ENCODE results near the gene FNBP1.
"Not testable (repeated sequence)": the region's sequence is repeated elsewhere in the genome, so short reads cannot be mapped to it uniquely, and the experiment has no call there.

Gene FNBP1

DNA sequence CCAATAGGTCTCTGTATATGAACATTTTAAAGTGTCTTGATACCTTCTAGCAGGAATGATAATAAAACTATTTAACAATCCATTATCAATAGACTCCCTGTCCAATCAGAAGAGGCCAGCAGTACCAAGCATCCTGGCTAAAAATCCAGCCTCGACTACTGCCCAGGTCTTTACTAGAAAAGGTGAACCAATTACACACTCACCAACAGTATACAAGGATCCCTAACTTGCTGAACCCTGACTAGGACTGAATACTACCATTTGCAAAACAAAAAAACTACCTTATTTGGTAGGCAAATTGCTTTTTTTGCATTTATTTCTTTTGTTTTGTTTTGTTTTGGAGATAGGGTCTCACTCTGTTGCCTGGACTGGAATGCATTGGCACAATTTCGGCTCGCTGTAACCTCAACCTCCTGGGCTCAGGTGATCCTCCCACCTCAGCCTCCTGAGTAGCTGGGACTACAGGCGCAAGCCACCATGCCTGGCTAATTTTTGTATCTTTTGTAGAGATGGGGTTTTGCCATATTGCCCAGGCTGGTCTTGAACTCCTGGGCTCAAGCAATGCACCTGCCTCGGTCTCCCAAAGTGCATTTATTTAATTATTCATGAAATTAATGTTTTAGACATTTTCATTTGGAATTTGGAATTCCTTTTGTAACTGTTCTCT is 27.5 kb downstream of the FNBP1 start:
- peaks cover 99% of the 10 kb centered on the region for H3K79me2 ChIP-seq (ENCODE audit: control insufficient read depth, low read length)
- H3K9me3 ChIP-seq (ENCODE audit: control insufficient read depth, insufficient read depth, low read length) = no peaks in the 10 kb centered on the region
- H3K9me2 ChIP-seq (replicated peaks; ENCODE audit: control insufficient read depth, low read length) = no peaks in the 10 kb centered on the region
- H3K4me3 ChIP-seq (ENCODE audit: low read length) = no peak overlapping the region
- TF ChIP-seq, protein P1, sequence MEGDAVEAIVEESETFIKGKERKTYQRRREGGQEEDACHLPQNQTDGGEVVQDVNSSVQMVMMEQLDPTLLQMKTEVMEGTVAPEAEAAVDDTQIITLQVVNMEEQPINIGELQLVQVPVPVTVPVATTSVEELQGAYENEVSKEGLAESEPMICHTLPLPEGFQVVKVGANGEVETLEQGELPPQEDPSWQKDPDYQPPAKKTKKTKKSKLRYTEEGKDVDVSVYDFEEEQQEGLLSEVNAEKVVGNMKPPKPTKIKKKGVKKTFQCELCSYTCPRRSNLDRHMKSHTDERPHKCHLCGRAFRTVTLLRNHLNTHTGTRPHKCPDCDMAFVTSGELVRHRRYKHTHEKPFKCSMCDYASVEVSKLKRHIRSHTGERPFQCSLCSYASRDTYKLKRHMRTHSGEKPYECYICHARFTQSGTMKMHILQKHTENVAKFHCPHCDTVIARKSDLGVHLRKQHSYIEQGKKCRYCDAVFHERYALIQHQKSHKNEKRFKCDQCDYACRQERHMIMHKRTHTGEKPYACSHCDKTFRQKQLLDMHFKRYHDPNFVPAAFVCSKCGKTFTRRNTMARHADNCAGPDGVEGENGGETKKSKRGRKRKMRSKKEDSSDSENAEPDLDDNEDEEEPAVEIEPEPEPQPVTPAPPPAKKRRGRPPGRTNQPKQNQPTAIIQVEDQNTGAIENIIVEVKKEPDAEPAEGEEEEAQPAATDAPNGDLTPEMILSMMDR (IDR thresholded peaks at IDR 0.05; ENCODE audit: low read depth, low read length, poor library complexity, severe bottlenecking) = no peak
- no peak for TF ChIP-seq EZH2phosphoT487 (IDR thresholded peaks at IDR 0.05; ENCODE audit: borderline replicate concordance, low read length)
- H3F3A ChIP-seq (ENCODE audit: control insufficient read depth, insufficient read depth) = peaks cover 14% of the 10 kb centered on the region
- no peak overlapping the region for H3K4me2 ChIP-seq (ENCODE audit: low read length)
- peaks cover 29% of the 10 kb centered on the region for H4K20me1 ChIP-seq (ENCODE audit: control insufficient read depth, insufficient read depth, low read depth, low read length)
- no peaks in the 10 kb centered on the region for H3K27me3 ChIP-seq (ENCODE audit: control insufficient read depth, low read length)
- peaks cover 42% of the 10 kb centered on the region for H3K36me3 ChIP-seq (ENCODE audit: control insufficient read depth, low read length)
- H3K27ac ChIP-seq (ENCODE audit: low read depth, low read length) = no peak overlapping the region
- peaks cover 87% of the 10 kb centered on the region for H3K4me1 ChIP-seq (ENCODE audit: control insufficient read depth, low read length)

DNA sequence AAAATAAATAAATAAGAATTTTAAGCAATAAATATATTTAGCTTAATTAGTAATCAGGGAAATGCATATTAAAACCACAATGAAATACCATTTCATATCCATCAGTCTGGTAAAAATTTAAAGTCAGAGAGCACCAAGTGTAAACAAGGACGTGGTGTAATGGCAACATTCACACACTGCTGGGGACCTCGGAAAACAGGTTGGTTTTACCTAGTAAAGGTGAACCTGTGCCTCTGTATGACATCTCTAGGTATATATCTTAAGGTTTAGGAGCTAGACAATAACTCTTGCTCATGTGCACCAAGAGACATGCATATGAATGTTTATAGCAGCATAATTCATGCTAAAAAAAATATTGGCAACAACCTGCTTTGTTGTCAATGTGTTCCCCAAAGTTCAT is 29.7 kb downstream of the FNBP1 start:
- H3F3A ChIP-seq (ENCODE audit: control insufficient read depth, insufficient read depth) = peaks cover 18% of the 10 kb centered on the region
- H3K9me2 ChIP-seq (replicated peaks; ENCODE audit: control insufficient read depth, low read length) = no peaks in the 10 kb centered on the region
- no peak overlapping the region for H3K4me2 ChIP-seq (ENCODE audit: low read length)
- H3K4me3 ChIP-seq (ENCODE audit: low read length) = no peak overlapping the region
- peaks cover 35% of the 10 kb centered on the region for H3K36me3 ChIP-seq (ENCODE audit: control insufficient read depth, low read length)
- peaks cover 87% of the 10 kb centered on the region for H3K4me1 ChIP-seq (ENCODE audit: control insufficient read depth, low read length)
- H4K20me1 ChIP-seq (ENCODE audit: control insufficient read depth, insufficient read depth, low read depth, low read length) = peaks cover 38% of the 10 kb centered on the region
- TF ChIP-seq, protein P1 (IDR thresholded peaks at IDR 0.05; ENCODE audit: low read depth, low read length, poor library complexity, severe bottlenecking) = no peak
- no peak for TF ChIP-seq EZH2phosphoT487 (IDR thresholded peaks at IDR 0.05; ENCODE audit: borderline replicate concordance, low read length)
- H3K27me3 ChIP-seq (ENCODE audit: control insufficient read depth, low read length) = no peaks in the 10 kb centered on the region
- no peak overlapping the region for H3K27ac ChIP-seq (ENCODE audit: low read depth, low read length)
- H3K79me2 ChIP-seq (ENCODE audit: control insufficient read depth, low read length) = peaks cover 99% of the 10 kb centered on the region
- H3K9me3 ChIP-seq (ENCODE audit: control insufficient read depth, insufficient read depth, low read length) = no peaks in the 10 kb centered on the region

DNA sequence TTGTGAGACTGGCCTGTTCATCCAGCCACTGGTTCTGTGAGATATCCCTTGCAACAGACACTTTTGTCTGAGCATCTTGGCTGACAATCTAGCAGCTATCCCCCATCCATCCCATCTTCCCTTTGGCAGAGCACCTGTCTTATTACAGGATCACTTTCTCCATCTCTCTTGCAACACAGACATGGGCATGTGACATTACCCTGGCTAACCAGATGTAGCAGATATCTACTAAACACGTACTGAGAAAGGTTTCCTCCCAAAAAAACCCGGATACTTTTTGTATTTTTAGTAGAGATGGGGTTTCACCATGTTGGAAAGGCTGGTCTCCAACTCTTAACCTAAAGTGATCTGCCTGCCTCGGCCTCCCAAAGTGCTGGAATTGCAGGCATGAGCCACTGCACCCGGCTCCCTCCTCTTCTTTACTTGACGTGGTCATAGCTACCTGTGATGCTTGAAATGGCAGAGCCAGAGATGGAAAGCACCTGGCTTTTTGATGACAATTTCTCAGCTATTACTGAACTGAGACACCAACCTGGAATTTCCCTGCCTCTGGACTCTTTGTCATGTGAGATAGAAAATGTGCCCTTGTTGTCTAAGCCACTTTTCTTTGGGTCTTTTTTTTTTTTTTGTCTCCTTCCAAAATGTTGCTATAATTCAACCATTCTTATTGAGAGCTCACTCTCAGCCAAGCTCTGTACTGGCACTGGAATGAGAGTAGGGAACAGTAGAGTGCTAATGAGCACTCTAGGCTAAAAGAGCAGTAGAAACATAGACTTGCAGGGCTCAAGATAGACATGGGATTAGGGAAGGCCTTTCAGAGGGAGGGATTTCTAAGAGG is 32.6 kb downstream of the FNBP1 start:
- peaks cover 25% of the 10 kb centered on the region for H3F3A ChIP-seq (ENCODE audit: control insufficient read depth, insufficient read depth)
- H3K36me3 ChIP-seq (ENCODE audit: control insufficient read depth, low read length) = peaks cover 32% of the 10 kb centered on the region
- no peak overlapping the region for H3K4me3 ChIP-seq (ENCODE audit: low read length)
- no peak for TF ChIP-seq EZH2phosphoT487 (IDR thresholded peaks at IDR 0.05; ENCODE audit: borderline replicate concordance, low read length)
- TF ChIP-seq, protein P1 (IDR thresholded peaks at IDR 0.05; ENCODE audit: low read depth, low read length, poor library complexity, severe bottlenecking) = no peak
- H4K20me1 ChIP-seq (ENCODE audit: control insufficient read depth, insufficient read depth, low read depth, low read length) = peaks cover 44% of the 10 kb centered on the region
- H3K9me3 ChIP-seq (ENCODE audit: control insufficient read depth, insufficient read depth, low read length) = no peaks in the 10 kb centered on the region
- peaks cover 99% of the 10 kb centered on the region for H3K79me2 ChIP-seq (ENCODE audit: control insufficient read depth, low read length)
- H3K27ac ChIP-seq (ENCODE audit: low read depth, low read length) = peak overlapping the region; percentile 41
- no peaks in the 10 kb centered on the region for H3K9me2 ChIP-seq (replicated peaks; ENCODE audit: control insufficient read depth, low read length)
- no peaks in the 10 kb centered on the region for H3K27me3 ChIP-seq (ENCODE audit: control insufficient read depth, low read length)
- peak overlapping the region; percentile 29 for H3K4me2 ChIP-seq (ENCODE audit: low read length)
- H3K4me1 ChIP-seq (ENCODE audit: control insufficient read depth, low read length) = peaks cover 91% of the 10 kb centered on the region

DNA sequence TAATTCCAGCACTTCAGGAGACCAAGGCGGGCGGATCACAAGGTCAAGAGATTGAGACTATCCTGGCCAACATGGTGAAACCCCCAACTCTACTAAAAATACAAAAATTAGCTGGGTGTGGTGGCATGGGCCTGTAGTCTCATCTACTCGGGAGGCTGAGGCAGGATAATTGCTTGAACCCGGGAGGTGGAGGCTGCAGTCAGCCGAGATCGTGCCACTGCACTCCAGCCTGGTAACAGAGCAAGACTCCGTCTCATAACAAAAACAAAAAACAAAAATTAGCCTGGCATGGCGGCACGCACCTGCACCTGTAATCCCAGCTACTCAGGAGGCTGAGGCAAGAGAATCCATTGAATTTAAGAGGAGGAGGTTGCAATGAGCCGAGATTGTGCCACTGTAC is 33.4 kb downstream of the FNBP1 start:
- H3K27ac ChIP-seq (ENCODE audit: low read depth, low read length); H3K9me3 ChIP-seq (ENCODE audit: control insufficient read depth, insufficient read depth, low read length); H3K9me2 ChIP-seq (replicated peaks; ENCODE audit: control insufficient read depth, low read length); H3K4me3 ChIP-seq (ENCODE audit: low read length); H3K27me3 ChIP-seq (ENCODE audit: control insufficient read depth, low read length): not testable (repeated sequence)
- peaks cover 98% of the 10 kb centered on the region for H3K79me2 ChIP-seq (ENCODE audit: control insufficient read depth, low read length)
- H4K20me1 ChIP-seq (ENCODE audit: control insufficient read depth, insufficient read depth, low read depth, low read length) = peaks cover 40% of the 10 kb centered on the region
- H3K4me1 ChIP-seq (ENCODE audit: control insufficient read depth, low read length) = peaks cover 94% of the 10 kb centered on the region
- peaks cover 28% of the 10 kb centered on the region for H3K36me3 ChIP-seq (ENCODE audit: control insufficient read depth, low read length)
- peak overlapping the region; percentile 59; the same call in 1 of the 2 replicates for H3K4me2 ChIP-seq (ENCODE audit: low read length)
- H3F3A ChIP-seq (ENCODE audit: control insufficient read depth, insufficient read depth) = peaks cover 25% of the 10 kb centered on the region

All from DOHH2 (cell line).